Kidney (tissue), 2 donors: ENCODE measurements around the gene ATP2B3. TPM values are rescaled to one million over a fixed set of nuclear protein-coding genes. Genes with fewer than 3 reads are reported as not detected.

Experiments used
- polyA plus RNA-seq: library from polyadenylated mRNA; stranded (reverse); fragments of 350-450 nt; fragmentation: Illumina TruSeq; extraction: RNeasy Lipid Tissue Mini Kit (QIAGEN cat#74804); gene quantifications from one replicate; pipeline ENCODE4 v1.2.3, GENCODE V29; 2014; ENCODE audit warnings: low read depth, low replicate concordance; ENCODE audit not compliant: insufficient read depth
- total RNA-seq: library from RNA; stranded (reverse); fragmentation: NEBNext Ultra II Directional; extraction: Animal tissue kit (Norgen Biotek cat#: 25700); gene quantifications from one replicate; pipeline ENCODE4 v1.2.1, GENCODE V29; 2021
- donor health status: DM: yes; HTN: yes; CAD: no.

Gene ATP2B3
- total and polyA plus RNA-seq, 2 donors from 2014 or later = 0.37 TPM; not detected in 1

Other genes starting within 250 kb of the ATP2B3 start
- gene PNMA6F, start 195.9 kb upstream of the ATP2B3 start, total RNA-seq = not detected
- not detected for gene PNMA6F, start 195.9 kb upstream of the ATP2B3 start, polyA plus RNA-seq
- 11.2 TPM for gene ZNF275, start 183.5 kb upstream of the ATP2B3 start, total RNA-seq
- 4.3 TPM for gene ZNF275, start 183.5 kb upstream of the ATP2B3 start, polyA plus RNA-seq
- not detected for gene PNMA6E, start 116.3 kb upstream of the ATP2B3 start, total RNA-seq
- not detected for gene PNMA6E, start 116.3 kb upstream of the ATP2B3 start, polyA plus RNA-seq
- gene ZFP92, start 106.2 kb upstream of the ATP2B3 start, total RNA-seq = 0.91 TPM
- 0.47 TPM for gene ZFP92, start 106.2 kb upstream of the ATP2B3 start, polyA plus RNA-seq
- gene TREX2, start 71.6 kb upstream of the ATP2B3 start, total RNA-seq = 1.4 TPM
- 0.67 TPM for gene TREX2, start 71.6 kb upstream of the ATP2B3 start, polyA plus RNA-seq
- gene HAUS7, start 47.1 kb upstream of the ATP2B3 start, total RNA-seq = 28.1 TPM
- gene HAUS7, start 47.1 kb upstream of the ATP2B3 start, polyA plus RNA-seq = 47.6 TPM
- 164 TPM for gene BGN, start 22.7 kb upstream of the ATP2B3 start, total RNA-seq
- gene BGN, start 22.7 kb upstream of the ATP2B3 start, polyA plus RNA-seq = 288 TPM
- gene CCNQ, start 81.5 kb downstream of the ATP2B3 start, total RNA-seq = 14.6 TPM
- gene CCNQ, start 81.5 kb downstream of the ATP2B3 start, polyA plus RNA-seq = 35.4 TPM
- gene DUSP9, start 129.6 kb downstream of the ATP2B3 start, total RNA-seq = 4.7 TPM
- gene DUSP9, start 129.6 kb downstream of the ATP2B3 start, polyA plus RNA-seq = 81.4 TPM
- gene PNCK, start 156.2 kb downstream of the ATP2B3 start, total RNA-seq = 1.5 TPM
- 5.5 TPM for gene PNCK, start 156.2 kb downstream of the ATP2B3 start, polyA plus RNA-seq
- gene SLC6A8, start 170.3 kb downstream of the ATP2B3 start, total RNA-seq = 110 TPM
- 79.7 TPM for gene SLC6A8, start 170.3 kb downstream of the ATP2B3 start, polyA plus RNA-seq
- 218 TPM for gene BCAP31, start 206.7 kb downstream of the ATP2B3 start, total RNA-seq
- 246 TPM for gene BCAP31, start 206.7 kb downstream of the ATP2B3 start, polyA plus RNA-seq
- 13.7 TPM for gene ABCD1, start 207.2 kb downstream of the ATP2B3 start, total RNA-seq
- 5.2 TPM for gene ABCD1, start 207.2 kb downstream of the ATP2B3 start, polyA plus RNA-seq
- 5.6 TPM for gene PLXNB3, start 246.6 kb downstream of the ATP2B3 start, total RNA-seq
- 2.2 TPM for gene PLXNB3, start 246.6 kb downstream of the ATP2B3 start, polyA plus RNA-seq